Measurements from ENCODE around the gene COL6A6.

Gene COL6A6

GRCh38 chr3:130565224-130565623, 48.2 kb downstream of the COL6A6 start:
- Histone ChIP-seq H3K4me3 (ENCODE audit: low read length in 2 of 2) (no peak overlapping the region), H3K27me3 (ENCODE audit: control insufficient read depth in 2 of 2, insufficient read depth in 2 of 2, low read length in 2 of 2) (no peaks in the 10 kb centered on the region), H3K9ac (ENCODE audit: low read depth in 1 of 2, low read length in 2 of 2) (no peak overlapping the region), H3K9me3 (ENCODE audit: control insufficient read depth in 2 of 2, low read length in 2 of 2) (no peaks in the 10 kb centered on the region), H3K4me1 (ENCODE audit: control insufficient read depth in 2 of 2, insufficient read depth in 2 of 2, low read length in 2 of 2) (no peaks in the 10 kb centered on the region), H3K36me3 (ENCODE audit: control insufficient read depth in 2 of 2, insufficient read depth in 2 of 2, low read length in 2 of 2) (no peaks in the 10 kb centered on the region), H3K27ac (ENCODE audit: low read depth in 2 of 2, low read length in 2 of 2) (no peak overlapping the region)

Measured in mucosa of rectum (tissue), 2 donors.